GM19438 (cell line): ENCODE data around the gene ENOPH1.
A peak's percentile ranks its signal among the peaks of the same experiment; 100 is the strongest.

Source experiments
- ATAC-seq: cut with Tn5 transposase; IDR thresholded peaks from one replicate; pipeline ENCODE4 v1.9.1; 2021; ENCODE audit warnings: low read depth; ENCODE audit not compliant: unreplicated experiment

ENOPH1 gene

GRCh38 chr4:82425478-82425877 lies 4.9 kb upstream of the ENOPH1 start:
- ATAC-seq = no peak

- ATAC-seq = no peak
These were observed 1.8 kb upstream of the ENOPH1 start for GRCh38 chr4:82428526-82428968.

- ATAC-seq = peak; percentile 53
These were observed 1.2 kb upstream of the ENOPH1 start for GRCh38 chr4:82428969-82429727.

- peak; percentile 3 for ATAC-seq
These were observed 630 bp upstream of the ENOPH1 start for GRCh38 chr4:82429728-82430192.

- no peak for ATAC-seq
These were observed 765 bp downstream of the ENOPH1 start for GRCh38 chr4:82430964-82431745.

GRCh38 chr4:82431831-82432230 lies 1.4 kb downstream of the ENOPH1 start:
- ATAC-seq = no peak

- no peak for ATAC-seq
These were observed 2.2 kb downstream of the ENOPH1 start for GRCh38 chr4:82432596-82432995.

GRCh38 chr4:82433791-82434190 lies 3.4 kb downstream of the ENOPH1 start:
- no peak for ATAC-seq

GRCh38 chr4:82434949-82435348 lies 4.6 kb downstream of the ENOPH1 start:
- ATAC-seq = no peak

- ATAC-seq = no peak
These were observed 5.7 kb downstream of the ENOPH1 start for GRCh38 chr4:82436130-82436529.

- ATAC-seq = no peak
These were observed 6.4 kb downstream of the ENOPH1 start for GRCh38 chr4:82436780-82437179.

GRCh38 chr4:82437285-82438005 lies 7.1 kb downstream of the ENOPH1 start:
- no peak for ATAC-seq

- ATAC-seq = no peak
These were observed 8.7 kb downstream of the ENOPH1 start for GRCh38 chr4:82439088-82439487.

- no peak for ATAC-seq
These were observed 17.5 kb downstream of the ENOPH1 start for GRCh38 chr4:82447886-82448285.

- ATAC-seq = no peak
These were observed 20.8 kb downstream of the ENOPH1 start for GRCh38 chr4:82450966-82451755.

GRCh38 chr4:82452026-82452425 lies 21.6 kb downstream of the ENOPH1 start:
- ATAC-seq = no peak

GRCh38 chr4:82457266-82457665 lies 26.9 kb downstream of the ENOPH1 start:
- ATAC-seq = no peak

- ATAC-seq = no peak
These were observed 28.3 kb downstream of the ENOPH1 start for GRCh38 chr4:82458729-82459128.

GRCh38 chr4:82461710-82462109 lies 31.3 kb downstream of the ENOPH1 start:
- ATAC-seq = no peak

GRCh38 chr4:82462415-82462831 lies 32.0 kb downstream of the ENOPH1 start:
- ATAC-seq = no peak
